ENCODE data around the gene GCSAM. TPM values are rescaled to one million over a fixed set of nuclear protein-coding genes. Genes with fewer than 3 reads are reported as not detected.

The GCSAM gene
- total and polyA plus RNA-seq, 2 experiments from 2014 or later = 0.66 TPM; not detected in 1

DNA sequence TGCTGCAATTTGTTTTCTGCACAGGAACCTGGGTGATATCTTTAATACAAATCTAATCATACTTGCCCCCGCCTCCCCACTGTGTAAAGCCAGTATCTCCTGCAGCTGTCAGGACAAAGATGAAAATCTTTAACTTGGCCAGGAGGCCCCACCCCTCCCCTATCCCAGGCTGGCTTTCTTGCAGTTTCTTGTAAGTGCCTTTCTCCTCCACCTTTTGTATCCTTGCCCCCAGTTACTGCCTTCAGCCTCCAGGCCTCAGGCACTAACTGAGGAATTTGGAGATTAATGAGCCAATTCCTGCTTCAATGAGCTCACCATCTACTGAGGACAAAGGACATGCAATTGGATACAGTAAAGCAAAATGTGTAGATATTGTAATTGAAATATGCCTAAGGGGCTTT is 6.5 kb downstream of the GCSAM start:
- no peak overlapping the region for H2AFZ ChIP-seq
- peaks cover 3% of the 10 kb centered on the region for H3K4me1 ChIP-seq (ENCODE audit: insufficient read depth)
- no peaks in the 10 kb centered on the region for H3K27me3 ChIP-seq
- no peaks in the 10 kb centered on the region for H4K20me1 ChIP-seq (ENCODE audit: insufficient read depth, poor library complexity, severe bottlenecking)
- no peak for TF ChIP-seq EZH2 (IDR thresholded peaks at IDR 0.05; ENCODE audit: borderline replicate concordance)
- TF ChIP-seq EZH2phosphoT487 (IDR thresholded peaks at IDR 0.05; ENCODE audit: low read depth, severe bottlenecking, unreplicated experiment) = no peak
- TF ChIP-seq, protein P1, sequence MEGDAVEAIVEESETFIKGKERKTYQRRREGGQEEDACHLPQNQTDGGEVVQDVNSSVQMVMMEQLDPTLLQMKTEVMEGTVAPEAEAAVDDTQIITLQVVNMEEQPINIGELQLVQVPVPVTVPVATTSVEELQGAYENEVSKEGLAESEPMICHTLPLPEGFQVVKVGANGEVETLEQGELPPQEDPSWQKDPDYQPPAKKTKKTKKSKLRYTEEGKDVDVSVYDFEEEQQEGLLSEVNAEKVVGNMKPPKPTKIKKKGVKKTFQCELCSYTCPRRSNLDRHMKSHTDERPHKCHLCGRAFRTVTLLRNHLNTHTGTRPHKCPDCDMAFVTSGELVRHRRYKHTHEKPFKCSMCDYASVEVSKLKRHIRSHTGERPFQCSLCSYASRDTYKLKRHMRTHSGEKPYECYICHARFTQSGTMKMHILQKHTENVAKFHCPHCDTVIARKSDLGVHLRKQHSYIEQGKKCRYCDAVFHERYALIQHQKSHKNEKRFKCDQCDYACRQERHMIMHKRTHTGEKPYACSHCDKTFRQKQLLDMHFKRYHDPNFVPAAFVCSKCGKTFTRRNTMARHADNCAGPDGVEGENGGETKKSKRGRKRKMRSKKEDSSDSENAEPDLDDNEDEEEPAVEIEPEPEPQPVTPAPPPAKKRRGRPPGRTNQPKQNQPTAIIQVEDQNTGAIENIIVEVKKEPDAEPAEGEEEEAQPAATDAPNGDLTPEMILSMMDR (IDR thresholded peaks at IDR 0.05; ENCODE audit: poor library complexity) = no peak
- H3K9me3 ChIP-seq (ENCODE audit: low read depth) = no peaks in the 10 kb centered on the region
- DNase-seq (ENCODE audit: low spot score) = no peak
- H3K4me2 ChIP-seq = no peak overlapping the region
- H3K79me2 ChIP-seq = no peaks in the 10 kb centered on the region
- H3K9me2 ChIP-seq (replicated peaks; ENCODE audit: insufficient read depth) = no peaks in the 10 kb centered on the region
- H3K36me3 ChIP-seq (replicated peaks; ENCODE audit: insufficient read depth, low read depth) = no peaks in the 10 kb centered on the region
- no peak overlapping the region for H3K4me3 ChIP-seq
- no peak overlapping the region for H3K27ac ChIP-seq
- 48% methylated on average over 1 of the region's 1 CpG for WGBS (ENCODE audit: low lambda C conversion rate, missing lambda C conversion rate)

DNA sequence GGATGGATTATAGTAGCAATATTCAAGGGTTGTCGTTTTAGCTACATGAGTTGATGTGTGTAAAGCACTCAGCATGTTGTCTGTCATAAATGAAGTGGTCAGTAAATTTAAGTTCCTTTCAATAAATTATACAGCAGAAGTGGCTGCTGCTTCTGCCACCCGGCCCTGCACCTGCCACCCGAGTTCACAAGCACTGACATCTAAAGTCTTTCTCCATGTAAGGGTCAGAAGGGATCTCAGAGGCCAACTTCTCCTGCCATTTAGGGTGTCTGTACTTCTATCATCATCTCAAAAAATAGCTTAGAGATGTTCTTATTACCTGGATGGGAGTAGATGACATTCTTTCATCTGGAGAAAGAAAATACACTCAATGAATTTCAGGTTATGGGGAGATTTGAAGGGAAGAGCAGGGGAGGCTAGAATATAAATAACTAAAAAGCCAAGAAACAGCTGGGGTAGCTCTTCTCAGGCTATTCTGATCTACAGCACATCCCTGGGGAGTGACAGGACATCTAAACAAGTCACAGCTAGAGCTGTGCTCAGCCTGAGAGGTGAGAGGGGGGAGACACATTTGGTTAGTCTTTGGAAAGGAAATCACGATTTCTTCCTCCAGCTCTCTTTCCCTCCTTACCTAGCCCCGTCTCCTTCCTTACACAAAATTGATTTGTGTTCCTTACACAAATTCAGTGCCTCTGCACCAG is 8.0 kb downstream of the GCSAM start:
- H3K9me2 ChIP-seq (replicated peaks; ENCODE audit: insufficient read depth) = no peaks in the 10 kb centered on the region
- no peaks in the 10 kb centered on the region for H4K20me1 ChIP-seq (ENCODE audit: insufficient read depth, poor library complexity, severe bottlenecking)
- H3K4me3 ChIP-seq = no peak overlapping the region
- no peak for DNase-seq (ENCODE audit: low spot score)
- TF ChIP-seq EZH2 (IDR thresholded peaks at IDR 0.05; ENCODE audit: borderline replicate concordance) (no peak), EZH2phosphoT487 (IDR thresholded peaks at IDR 0.05; ENCODE audit: low read depth, severe bottlenecking, unreplicated experiment) (no peak)
- TF ChIP-seq, protein P1 (IDR thresholded peaks at IDR 0.05; ENCODE audit: poor library complexity) = no peak
- peaks cover 3% of the 10 kb centered on the region for H3K4me1 ChIP-seq (ENCODE audit: insufficient read depth)
- H3K9me3 ChIP-seq (ENCODE audit: low read depth) = no peaks in the 10 kb centered on the region
- 87% methylated on average over 5 of the region's 5 CpGs for WGBS (ENCODE audit: low lambda C conversion rate, missing lambda C conversion rate)
- no peak overlapping the region for H2AFZ ChIP-seq
- no peak overlapping the region for H3K4me2 ChIP-seq
- no peaks in the 10 kb centered on the region for H3K36me3 ChIP-seq (replicated peaks; ENCODE audit: insufficient read depth, low read depth)
- no peak overlapping the region for H3K27ac ChIP-seq
- no peaks in the 10 kb centered on the region for H3K79me2 ChIP-seq
- H3K27me3 ChIP-seq = no peaks in the 10 kb centered on the region

DNA sequence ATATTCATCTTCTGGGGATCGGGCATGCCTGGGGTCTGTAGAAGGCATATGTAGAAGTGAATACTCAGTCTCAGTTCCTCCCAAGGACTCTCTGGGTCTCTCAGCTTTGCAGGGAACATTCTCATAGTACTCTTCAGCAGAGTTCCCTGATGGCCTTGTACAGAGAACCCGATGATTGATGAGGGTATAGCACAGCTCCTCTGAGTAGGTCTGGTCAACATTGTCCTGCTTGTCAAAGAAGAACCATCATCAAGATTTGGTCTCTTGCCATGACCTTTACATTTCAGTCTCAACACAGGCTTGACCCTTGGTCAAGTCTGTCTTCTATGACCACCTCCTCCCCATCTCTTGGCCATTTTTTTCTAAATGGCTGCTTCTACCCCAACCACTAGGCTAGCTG is 9.5 kb downstream of the GCSAM start:
- H4K20me1 ChIP-seq (ENCODE audit: insufficient read depth, poor library complexity, severe bottlenecking) = no peaks in the 10 kb centered on the region
- H3K4me2 ChIP-seq = no peak overlapping the region
- no peak overlapping the region for H3K4me3 ChIP-seq
- 100% methylated on average over 2 of the region's 2 CpGs for WGBS (ENCODE audit: low lambda C conversion rate, missing lambda C conversion rate)
- DNase-seq (ENCODE audit: low spot score) = no peak
- H3K9me2 ChIP-seq (replicated peaks; ENCODE audit: insufficient read depth) = no peaks in the 10 kb centered on the region
- H3K79me2 ChIP-seq = no peaks in the 10 kb centered on the region
- H3K4me1 ChIP-seq (ENCODE audit: insufficient read depth) = no peaks in the 10 kb centered on the region
- H3K36me3 ChIP-seq (replicated peaks; ENCODE audit: insufficient read depth, low read depth) = no peaks in the 10 kb centered on the region
- TF ChIP-seq EZH2phosphoT487 (IDR thresholded peaks at IDR 0.05; ENCODE audit: low read depth, severe bottlenecking, unreplicated experiment) = no peak
- no peaks in the 10 kb centered on the region for H3K27me3 ChIP-seq
- no peaks in the 10 kb centered on the region for H3K9me3 ChIP-seq (ENCODE audit: low read depth)
- no peak overlapping the region for H3K27ac ChIP-seq
- no peak overlapping the region for H2AFZ ChIP-seq

DNA sequence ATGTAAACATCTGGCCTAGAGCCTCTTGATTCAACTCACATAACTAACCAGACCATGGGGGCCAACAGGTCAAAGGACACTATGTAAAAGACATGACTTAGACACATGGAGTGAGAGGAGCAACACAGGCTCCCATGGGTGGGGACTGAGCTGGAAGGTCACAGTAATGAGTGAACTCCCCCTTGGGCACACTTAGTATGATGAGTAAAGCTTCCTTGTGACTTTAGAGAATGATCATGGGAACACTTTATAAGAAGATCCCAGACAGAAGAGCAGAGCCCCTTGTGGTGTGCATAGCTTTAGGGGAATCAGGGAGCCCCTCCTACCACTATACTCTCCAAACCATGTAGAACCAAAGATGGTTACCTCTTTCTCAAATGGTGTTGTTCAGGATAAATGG is 10.2 kb downstream of the GCSAM start:
- H3K4me1 ChIP-seq (ENCODE audit: insufficient read depth) = no peaks in the 10 kb centered on the region
- no peak for DNase-seq (ENCODE audit: low spot score)
- H3K36me3 ChIP-seq (replicated peaks; ENCODE audit: insufficient read depth, low read depth) = no peaks in the 10 kb centered on the region

More for the DNA sequence above, 10.2 kb downstream of the GCSAM start:
- Histone ChIP-seq H3K79me2 (no peaks in the 10 kb centered on the region), H4K20me1 (ENCODE audit: insufficient read depth, poor library complexity, severe bottlenecking) (no peaks in the 10 kb centered on the region), H3K27ac (no peak overlapping the region), H3K9me3 (ENCODE audit: low read depth) (no peaks in the 10 kb centered on the region), H2AFZ (no peak overlapping the region), H3K9me2 (replicated peaks; ENCODE audit: insufficient read depth) (no peaks in the 10 kb centered on the region), H3K4me2 (no peak overlapping the region), H3K4me3 (no peak overlapping the region), H3K27me3 (no peaks in the 10 kb centered on the region)
- TF ChIP-seq EZH2phosphoT487 (IDR thresholded peaks at IDR 0.05; ENCODE audit: low read depth, severe bottlenecking, unreplicated experiment) (no peak), EZH2 (IDR thresholded peaks at IDR 0.05; ENCODE audit: borderline replicate concordance) (no peak)
- TF ChIP-seq, protein P1 (IDR thresholded peaks at IDR 0.05; ENCODE audit: poor library complexity) = no peak

Data from hepatocyte (in vitro differentiated cells).